Measurements from ENCODE around the gene SLC44A4.
"Not testable (repeated sequence)": the region's sequence is repeated elsewhere in the genome, so short reads cannot be mapped to it uniquely, and the experiment has no call there.

SLC44A4 gene

GRCh38 chr6:31858707-31859106 lies 20.1 kb downstream of the SLC44A4 start:
- no peak for DNase-seq (ENCODE audit: low read depth)

- DNase-seq (ENCODE audit: low read depth): not testable (repeated sequence)
Observed at GRCh38 chr6:31857774-31858173, 21.0 kb downstream of the SLC44A4 start.

- DNase-seq (ENCODE audit: low read depth): not testable (repeated sequence)
Observed at GRCh38 chr6:31851980-31852718, 26.6 kb downstream of the SLC44A4 start.

GRCh38 chr6:31851485-31851832 lies 27.3 kb downstream of the SLC44A4 start:
- DNase-seq (ENCODE audit: low read depth): no peak

- DNase-seq (ENCODE audit: low read depth): no peak
Observed at GRCh38 chr6:31850765-31851484, 27.9 kb downstream of the SLC44A4 start.

GRCh38 chr6:31847276-31847978 lies 31.4 kb downstream of the SLC44A4 start:
- no peak for DNase-seq (ENCODE audit: low read depth)

- DNase-seq (ENCODE audit: low read depth): no peak
Observed at GRCh38 chr6:31844507-31844906, 34.3 kb downstream of the SLC44A4 start.

- no peak for DNase-seq (ENCODE audit: low read depth)
Observed at GRCh38 chr6:31842053-31842452, 36.7 kb downstream of the SLC44A4 start.

- not testable (repeated sequence) for DNase-seq (ENCODE audit: low read depth)
Observed at GRCh38 chr6:31839779-31840126, 39.0 kb downstream of the SLC44A4 start.

GRCh38 chr6:31838968-31839367 lies 39.8 kb downstream of the SLC44A4 start:
- DNase-seq (ENCODE audit: low read depth): no peak

GRCh38 chr6:31838114-31838553 lies 40.7 kb downstream of the SLC44A4 start:
- not testable (repeated sequence) for DNase-seq (ENCODE audit: low read depth)

GRCh38 chr6:31837369-31838113 lies 41.3 kb downstream of the SLC44A4 start:
- no peak for DNase-seq (ENCODE audit: low read depth)

- no peak for DNase-seq (ENCODE audit: low read depth)
Observed at GRCh38 chr6:31836474-31837368, 42.1 kb downstream of the SLC44A4 start.

GRCh38 chr6:31836047-31836473 lies 42.7 kb downstream of the SLC44A4 start:
- no peak for DNase-seq (ENCODE audit: low read depth)

GRCh38 chr6:31834367-31835250 lies 44.2 kb downstream of the SLC44A4 start:
- no peak for DNase-seq (ENCODE audit: low read depth)

- no peak for DNase-seq (ENCODE audit: low read depth)
Observed at GRCh38 chr6:31831350-31832215, 47.2 kb downstream of the SLC44A4 start.

- no peak for DNase-seq (ENCODE audit: low read depth)
Observed at GRCh38 chr6:31830886-31831335, 47.9 kb downstream of the SLC44A4 start.

- DNase-seq (ENCODE audit: low read depth): no peak
Observed at GRCh38 chr6:31829633-31830283, 49.0 kb downstream of the SLC44A4 start.
